HPDE6-E6E7 (cell line): ENCODE results near the gene ZNF764.
"Not testable (repeated sequence)": the region's sequence is repeated elsewhere in the genome, so short reads cannot be mapped to it uniquely, and the experiment has no call there.

ENCODE experiments used
- DNase-seq: peaks from one replicate; pipeline ENCODE4 v3.0.0; 2011; ENCODE audit warnings: missing footprints; ENCODE audit errors: extremely low spot score

ZNF764 gene

DNA sequence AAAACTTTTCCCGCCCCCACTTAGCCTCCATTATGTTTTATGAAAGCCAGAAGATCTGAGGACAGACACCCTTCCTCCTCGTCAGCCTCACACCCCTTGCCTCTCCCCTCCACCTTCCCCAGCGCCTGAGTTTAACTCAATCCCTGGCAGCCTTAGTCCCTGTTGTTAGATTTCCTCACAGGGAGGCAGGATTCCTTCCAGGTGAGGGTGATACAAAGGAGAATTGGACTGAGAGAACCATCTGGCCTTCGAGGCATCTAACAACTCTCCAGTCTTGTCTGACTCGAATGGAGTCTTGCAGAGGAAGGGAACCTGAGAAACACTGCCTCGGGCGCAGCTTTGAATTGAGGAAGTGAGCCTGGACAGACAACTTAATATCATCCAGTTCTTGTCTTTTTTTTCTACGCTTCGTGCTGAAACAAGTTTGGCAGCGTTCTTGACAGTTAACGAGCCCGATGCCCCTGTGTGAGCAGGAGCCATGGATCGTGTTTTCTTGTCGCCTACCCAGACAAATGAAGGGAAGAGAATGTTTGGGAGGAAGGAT is 30.5 kb downstream of the ZNF764 start:
- DNase-seq, result peak; percentile 80

DNA sequence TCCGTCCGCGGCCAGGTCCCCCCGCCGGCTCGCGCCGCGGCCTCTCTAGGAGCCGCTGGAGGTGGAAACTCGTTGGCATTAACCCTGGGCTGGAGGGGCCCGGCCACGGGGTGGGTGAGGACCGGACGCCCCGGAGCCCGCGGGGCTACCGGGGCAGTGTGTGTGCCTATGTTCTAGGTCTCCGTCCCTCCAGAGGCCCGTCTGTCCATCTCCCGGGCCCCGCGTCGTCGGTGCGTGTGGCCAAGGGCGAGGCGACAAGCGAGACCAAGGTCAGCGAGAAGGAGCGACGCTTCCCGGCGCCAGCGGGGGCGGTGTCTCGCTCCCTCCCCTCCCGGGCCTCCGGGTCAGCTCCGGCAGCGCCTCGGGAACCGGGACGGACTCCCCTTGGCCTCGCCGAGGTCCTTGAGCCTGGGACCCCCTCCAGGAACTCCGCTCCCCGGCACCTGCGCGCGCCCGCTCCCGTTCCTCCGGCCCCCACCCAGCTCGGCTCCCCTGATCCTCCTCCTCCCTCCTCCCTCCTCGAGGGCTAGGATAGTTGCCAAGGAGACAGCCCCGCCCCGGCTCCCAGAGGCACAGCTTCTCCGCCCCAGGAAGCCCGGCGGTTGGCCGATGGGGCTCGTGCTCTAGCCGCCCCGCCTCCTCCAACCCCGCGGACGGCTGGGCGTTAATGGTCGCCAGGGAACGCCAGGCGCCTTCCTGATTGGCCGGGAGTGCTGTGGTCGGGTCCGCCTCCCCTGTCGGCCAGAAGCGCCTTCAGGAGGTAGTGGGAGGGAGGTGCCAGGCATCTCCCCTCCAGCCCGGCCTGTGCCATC is 31.1 kb downstream of the ZNF764 start:
- DNase-seq, result peak; percentile 95

DNA sequence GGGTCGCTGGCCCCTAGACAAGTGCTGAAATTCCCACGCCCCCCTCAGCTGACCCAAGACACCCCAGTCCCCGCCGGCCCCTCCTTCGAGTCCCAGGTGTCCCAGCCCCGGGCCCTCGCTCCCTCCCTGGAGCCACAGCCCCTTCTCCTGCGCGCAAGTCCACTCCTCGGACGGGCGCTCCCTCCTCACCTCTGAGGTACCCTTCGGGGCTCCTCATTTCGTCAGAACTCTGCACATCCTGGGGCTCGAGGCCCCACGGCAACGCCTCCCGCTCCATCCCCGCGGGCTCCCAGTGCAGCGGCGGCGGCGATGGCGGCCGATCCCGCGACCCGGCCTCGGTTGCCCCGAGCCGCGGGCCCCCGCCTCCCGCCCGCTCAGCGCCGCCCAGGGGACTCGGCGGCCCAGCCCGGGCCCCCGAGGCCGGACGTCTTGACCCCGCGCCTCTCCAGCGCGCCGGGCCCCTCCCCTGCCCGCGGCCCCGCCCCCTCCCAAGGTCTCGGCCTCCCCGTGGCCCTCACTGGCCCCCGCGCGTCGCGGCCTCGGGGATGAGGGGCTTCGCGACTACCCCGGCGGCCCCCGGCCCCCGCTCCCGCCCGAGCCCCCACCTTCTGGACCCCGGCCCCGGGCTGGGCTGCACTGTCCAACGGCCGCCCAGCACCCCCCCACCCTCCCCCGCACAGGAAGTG is 31.9 kb downstream of the ZNF764 start, which contains the start of gene ZNF768:
Gene ZNF768, minus strand, starts transcription at position 430 of the 686 bp plus-strand sequence. Its CDS starts 153 bp downstream, at position 277.
- no peak for DNase-seq

DNA sequence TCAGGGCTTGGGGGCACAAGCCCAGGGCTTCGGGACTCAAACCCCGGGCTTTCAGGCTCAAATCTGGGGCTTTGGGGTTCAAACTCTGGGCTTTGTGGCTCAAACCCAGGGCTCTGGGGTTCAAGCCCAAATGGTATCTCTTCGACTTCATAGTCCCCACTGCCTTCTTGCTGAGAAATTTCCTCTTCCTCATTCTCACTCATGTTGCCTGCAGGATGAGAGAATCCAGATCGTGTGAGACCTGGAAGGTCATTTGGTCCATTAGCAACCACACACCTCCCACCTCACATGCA is 32.4 kb downstream of the ZNF764 start:
- no peak for DNase-seq

DNA sequence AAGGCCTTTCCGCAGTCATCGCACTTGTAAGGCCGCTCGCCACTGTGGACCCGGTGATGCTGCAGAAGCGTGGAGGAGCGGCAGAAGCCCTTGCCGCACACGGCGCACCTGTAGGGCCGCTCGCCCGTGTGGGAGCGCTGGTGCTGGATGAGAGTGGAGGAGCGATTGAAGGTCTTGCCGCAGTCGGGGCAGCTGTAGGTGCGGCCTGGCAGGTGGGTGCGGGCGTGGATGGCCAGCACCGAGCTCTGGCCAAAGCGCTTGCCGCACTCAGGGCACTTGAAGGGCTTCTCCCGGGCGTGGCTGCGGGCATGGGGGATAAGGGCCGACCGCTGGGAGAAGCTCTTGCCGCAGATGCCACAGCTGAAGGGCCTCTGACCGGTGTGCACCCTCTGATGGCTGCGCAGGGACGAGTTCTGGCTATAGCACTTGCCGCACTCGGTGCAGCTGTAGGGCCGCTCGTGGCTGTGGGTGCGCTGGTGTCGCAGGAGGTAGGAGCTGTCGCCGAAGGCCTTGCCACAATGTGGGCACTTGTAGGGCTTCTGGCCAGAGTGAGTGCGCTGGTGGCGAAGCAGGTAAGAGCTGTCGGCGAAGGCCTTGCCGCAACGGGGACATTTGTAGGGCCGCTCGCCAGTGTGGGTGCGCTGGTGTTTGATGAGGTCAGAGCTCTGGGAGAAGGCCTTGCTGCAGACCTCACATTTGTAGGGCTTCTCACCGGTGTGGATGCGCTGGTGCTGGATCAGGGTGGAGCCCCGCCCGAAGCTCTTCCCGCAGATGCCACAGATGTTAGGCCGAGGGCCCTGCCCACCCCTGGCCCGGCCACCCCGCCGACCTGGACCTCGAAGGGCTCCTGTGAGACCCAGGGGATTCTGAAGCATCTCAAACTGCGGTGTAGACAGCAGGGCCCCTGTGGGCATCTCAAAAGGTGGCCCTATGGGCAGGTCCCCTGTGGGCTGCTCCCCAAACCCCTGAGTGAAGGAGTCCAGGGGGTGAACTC is 33.3 kb downstream of the ZNF764 start:
- DNase-seq, result no peak

DNA sequence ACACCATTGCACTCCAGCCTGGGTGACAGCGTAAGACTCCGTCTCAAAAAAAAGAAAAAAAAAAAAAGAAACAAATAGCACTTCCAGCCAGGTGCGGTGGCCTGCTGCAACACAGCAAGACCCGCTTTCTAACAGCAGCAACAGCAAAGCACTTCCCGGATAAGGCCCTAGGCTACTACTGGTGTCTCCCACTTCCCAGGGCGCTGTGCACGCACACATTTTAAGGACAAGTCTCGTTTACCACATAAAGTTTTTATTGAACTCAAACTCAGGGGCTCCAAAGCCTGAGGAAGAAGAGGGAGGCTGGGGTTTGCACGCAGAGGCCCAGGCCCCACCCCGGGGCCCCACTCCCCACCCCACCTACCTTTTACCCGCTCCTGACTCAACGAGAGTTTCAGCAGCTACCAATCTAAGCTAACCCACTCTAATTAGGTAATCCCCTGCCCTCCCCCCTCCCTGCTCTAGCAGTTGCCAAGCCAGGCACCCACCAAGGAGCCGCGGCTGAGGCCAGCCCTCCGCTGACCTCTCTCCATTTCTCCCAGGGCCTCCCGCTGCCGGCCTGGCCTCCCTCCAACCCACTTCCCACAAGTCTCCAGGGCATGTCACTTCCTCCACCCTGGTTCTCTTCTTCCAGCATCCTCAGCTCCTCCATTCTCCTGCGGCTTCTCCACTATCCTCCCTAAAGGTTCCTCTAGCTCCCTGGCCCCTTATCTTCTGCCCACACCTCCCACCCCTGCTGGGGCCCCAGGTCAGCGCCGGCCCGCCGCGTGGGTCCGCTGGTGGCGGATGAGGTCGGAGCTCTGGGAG is 34.2 kb downstream of the ZNF764 start:
- DNase-seq, result no peak

DNA sequence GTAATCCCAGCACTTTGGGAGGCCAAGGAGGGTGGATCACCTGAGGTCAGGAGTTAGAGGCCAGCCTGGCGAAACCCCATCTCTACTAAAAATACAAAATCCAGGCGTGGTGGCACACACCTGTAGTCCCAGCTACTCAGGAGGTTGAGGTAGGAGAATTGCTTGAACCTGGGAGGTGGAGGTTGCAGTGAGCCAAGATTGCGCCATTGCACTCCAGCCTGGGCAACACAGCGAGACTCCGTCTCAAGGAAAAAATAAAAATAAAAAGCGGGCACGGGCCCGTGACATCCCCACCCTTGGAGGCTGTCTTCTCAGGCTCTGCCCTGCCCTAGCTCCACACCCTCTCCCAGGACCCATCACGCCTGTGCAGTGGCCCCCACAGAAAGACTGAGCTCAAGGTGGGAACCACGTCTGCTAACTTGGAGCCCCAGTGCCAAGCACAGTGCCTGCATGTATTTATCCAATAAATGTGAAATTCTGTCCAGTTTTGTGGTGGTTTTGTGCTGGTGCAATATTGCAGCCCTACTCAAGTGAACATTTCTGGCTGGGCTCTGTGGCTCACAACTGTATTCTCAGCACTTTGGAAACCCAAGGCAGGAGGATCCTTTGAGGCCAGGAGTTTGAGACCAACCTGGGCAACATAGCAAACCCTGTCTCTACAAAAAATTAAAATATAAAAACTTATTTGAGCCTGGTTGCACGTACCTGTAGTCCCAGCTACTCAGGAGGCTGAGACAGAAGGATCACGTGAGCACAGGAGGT is 35.3 kb downstream of the ZNF764 start:
- not testable (repeated sequence) for DNase-seq

DNA sequence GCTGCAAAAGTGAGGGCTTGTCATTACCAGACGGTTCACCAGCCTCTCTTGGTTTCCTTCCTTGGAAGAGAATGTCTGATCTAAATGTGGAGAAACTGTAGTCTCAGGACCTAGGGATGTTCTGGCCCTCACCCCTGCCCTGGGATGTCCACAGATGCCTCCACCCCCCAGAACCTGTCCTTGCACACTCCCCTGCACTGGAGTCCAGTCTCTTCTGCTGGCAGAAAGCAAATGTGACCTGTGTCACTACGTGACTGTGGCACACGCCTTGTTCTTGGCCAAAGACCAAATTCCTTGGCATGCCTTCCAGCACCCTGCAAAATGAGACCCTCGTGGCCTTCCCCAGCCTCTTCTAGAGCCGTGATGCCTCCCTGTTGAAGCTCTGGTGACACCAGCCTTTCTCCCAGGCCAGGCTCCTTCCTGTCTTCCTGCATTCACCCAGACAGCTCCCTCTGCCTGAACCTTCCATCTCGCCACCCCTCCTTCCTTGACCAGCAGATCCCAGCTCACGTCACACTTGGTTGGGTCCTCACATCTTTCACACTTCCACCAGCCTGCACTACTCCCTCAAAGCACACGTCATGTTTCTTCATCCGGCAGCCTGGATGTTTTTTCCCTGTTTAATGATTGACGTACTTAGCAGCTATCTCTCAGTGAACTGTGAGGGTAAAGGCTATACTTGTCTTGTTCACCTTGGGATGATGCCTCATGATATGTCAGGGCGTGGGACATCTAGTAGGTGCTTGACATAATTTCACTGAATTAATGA is 36.1 kb downstream of the ZNF764 start:
- no peak for DNase-seq

DNA sequence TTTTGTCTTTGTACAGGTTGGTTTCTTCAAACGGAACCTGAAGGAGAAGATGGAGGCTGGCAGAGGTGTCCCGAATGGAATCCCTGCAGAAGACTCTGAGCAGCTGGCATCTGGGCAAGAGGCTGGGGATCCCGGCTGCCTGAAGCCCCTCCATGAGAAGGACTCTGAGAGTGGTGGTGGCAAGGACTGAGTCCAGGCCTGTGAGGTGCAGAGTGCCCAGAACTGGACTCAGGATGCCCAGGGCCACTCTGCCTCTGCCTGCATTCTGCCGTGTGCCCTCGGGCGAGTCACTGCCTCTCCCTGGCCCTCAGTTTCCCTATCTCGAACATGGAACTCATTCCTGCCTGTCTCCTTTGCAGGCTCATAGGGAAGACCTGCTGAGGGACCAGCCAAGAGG is 36.7 kb downstream of the ZNF764 start:
- no peak for DNase-seq

DNA sequence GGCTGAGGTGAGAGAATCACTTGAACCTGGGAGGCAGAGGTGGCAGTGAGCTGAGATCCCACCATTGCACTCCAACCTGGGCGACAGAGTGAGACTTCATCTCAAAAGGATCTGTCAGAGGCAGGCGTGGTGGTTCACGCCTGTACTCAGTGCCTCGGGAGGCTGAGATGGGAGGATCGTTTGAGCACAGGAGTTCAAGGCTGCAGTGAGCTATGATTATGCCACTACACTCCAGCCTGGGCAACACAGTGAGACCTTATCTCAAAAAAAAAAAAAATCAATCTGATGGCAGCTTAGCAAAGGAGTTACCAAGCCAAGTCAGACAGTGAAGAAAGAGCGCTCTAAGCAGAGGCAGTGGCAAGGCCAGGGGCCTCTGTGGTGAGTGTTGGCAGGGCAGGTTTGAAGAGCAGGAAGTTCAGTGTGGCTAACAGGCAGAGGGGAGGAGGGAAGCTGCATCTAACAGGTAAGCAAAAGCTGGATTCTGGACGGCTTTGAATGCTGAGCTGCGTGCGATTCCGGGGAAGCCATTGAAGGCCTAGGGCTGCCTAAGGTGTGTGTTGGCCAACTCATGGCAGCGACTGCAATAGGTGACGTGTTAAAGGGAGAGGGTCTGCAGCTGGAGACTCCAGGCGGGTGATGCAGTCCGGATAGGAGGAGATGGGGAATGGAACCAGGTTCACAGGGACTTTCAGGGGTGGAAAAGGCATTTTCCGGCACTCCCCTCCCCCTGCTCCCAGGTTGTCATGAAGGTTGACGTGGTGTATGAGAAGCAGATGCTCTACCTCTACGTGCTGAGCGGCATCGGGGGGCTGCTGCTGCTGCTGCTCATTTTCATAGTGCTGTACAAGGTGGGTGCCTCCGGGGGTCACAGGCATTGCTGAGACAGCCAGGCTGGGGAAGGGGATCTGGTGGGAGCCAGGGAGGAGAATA is 38.8 kb downstream of the ZNF764 start:
- DNase-seq, result no peak

DNA sequence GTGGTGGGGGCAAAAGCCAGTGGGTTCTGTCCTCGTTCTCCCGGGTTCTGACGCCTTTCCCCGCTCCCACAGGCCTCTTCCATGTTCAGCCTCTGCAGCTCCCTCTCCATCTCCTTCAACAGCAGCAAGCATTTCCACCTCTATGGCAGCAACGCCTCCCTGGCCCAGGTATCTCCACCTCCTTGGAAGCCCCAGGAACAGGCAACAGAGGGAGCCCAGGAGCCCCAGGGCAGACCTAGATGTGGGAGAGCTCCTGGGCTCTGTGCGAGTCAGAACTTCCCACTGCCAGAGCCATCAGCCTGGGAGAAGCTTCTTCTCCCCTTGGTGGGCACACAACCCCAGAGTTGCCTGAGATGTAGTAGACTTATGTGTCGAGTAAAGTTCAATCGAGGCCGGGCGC is 39.6 kb downstream of the ZNF764 start:
- no peak for DNase-seq

DNA sequence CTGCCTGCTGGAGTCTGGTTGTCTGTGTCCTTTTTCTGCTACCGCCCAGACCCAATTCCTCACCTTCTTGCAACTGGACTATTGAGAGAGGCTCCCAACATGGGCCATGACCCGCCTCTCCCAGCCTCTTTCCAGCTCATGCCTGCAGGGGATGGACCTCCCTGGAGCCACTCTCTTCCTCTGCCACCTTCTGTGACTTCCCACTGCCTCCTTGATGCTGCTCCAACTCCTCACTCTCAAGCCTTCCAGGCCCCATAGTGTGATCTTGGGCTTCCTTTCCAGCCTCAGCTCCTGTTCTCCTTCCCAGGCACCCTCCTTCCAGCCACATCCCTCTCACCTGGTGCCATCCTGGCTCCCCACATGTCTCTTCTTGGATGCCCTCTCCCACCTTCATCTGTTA is 42.9 kb downstream of the ZNF764 start:
- no peak for DNase-seq

DNA sequence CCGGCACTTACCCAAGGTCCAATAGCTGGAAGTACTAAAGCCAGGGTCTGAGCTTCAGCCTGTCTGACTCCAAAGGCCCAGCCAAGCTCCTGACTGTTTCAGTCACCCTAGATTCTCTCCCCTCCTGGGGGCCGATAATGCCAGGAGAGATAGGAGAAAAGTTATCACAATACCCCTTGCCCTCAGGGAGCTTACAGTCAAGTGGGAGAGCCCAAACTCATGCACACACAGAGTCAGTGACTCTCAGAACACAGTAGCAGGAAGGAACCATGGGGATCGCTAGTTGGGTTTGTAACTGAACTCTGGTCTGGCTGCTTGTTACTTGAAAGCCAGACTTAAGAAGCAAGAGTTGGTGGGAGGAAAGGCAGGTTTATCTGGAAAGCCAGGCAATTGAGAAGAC is 46.7 kb downstream of the ZNF764 start:
- DNase-seq, result no peak

DNA sequence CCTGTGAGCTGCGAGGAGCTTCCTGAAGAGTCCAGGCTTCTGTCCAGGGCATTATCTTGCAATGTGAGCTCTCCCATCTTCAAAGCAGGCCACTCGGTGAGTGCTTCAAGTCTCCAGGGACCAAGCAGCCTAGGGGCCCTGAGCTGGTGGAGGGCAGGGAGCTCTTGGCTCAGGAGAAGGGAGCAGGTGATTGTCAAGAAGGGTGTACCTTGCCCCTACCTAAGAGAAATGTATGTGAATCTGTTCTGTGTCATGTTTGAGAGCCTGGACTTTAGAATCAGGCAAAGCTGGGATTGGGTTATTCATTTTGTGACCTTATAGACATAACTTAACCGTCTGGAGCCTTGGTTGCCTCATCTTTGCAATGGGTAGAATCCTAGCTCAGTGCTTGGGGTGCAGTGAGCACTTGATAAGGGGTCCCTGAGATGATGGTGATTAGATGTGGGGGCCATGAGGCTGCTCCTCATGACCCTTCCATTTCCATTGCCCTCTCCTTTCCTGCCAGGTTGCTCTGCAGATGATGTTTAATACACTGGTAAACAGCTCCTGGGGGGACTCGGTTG is 47.7 kb downstream of the ZNF764 start:
- DNase-seq, result no peak

DNA sequence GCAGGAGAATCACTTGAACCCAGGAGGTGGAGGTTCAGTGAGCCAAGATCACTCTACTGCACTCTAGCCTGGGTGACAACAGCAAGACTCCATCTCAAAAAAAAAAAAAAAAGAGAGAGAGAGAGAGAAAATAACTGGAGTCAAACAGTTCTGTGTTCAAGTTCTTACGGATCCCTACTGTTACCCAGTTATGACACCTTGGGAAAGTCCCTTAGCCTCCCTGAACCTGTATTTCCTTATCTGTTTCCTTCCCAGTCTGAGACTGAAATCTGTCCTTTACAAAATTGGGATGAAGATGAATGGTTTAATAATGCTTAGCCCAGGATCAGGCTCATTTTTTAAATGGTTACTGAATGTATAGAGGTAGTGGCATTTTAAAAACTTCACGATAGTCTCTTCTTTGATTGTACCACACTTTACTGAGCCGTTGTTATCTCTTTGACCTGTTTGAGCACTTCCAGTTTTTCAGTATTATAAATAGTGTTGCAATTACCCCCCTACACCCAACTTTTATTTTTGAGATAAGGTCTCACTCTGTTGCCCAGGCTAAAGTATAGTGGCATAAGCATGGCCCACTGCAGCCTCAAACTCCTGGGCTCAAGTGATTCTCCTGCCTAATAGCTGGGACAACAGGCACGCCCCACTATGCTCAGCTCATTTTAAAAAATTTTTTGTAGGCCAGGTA is 49.0 kb downstream of the ZNF764 start:
- no peak for DNase-seq
